Epithelial cell of esophagus (primary cell): ENCODE data around the gene ANO4.
A peak's percentile ranks its signal among the peaks of the same experiment; 100 is the strongest.

ENCODE experiments used
- DNase-seq: peaks from one replicate; pipeline ENCODE4 v3.0.0; 2010; ENCODE audit warnings: low read depth
- H3K4me3 ChIP-seq: 2 replicates; pipeline ENCODE4 v1.5.1; 2011; ENCODE audit warnings: mild to moderate bottlenecking, low read length, control low read depth
- TF ChIP-seq, protein P1 (sequence below): IDR thresholded peaks from 2 replicates; pipeline ENCODE4 v1.5.1; 2011; ENCODE audit warnings: low read depth, mild to moderate bottlenecking, low read length, control low read depth, inconsistent platforms; ENCODE audit not compliant: insufficient read depth; ENCODE audit errors: missing control alignments

Gene ANO4

DNA sequence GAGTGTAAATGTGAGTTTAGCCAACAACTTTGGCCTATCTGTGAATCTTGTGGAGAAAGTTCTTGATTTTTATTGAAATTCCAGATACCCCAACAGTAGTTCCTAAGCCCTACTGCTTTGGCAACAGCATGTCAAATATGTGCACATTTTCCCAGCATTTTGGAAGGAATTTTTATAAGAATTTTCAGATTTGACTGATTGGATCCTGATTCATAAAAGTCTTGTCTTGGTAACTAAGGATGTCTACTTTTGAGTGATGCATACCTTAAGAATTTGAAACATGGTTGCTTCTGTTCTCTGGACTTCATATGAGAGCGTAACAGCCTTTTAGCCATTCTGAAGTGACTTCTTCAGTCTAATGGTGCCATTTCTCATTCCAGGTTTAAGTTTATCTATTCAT lies 106.7 kb downstream of the ANO4 start:
- TF ChIP-seq, protein P1, sequence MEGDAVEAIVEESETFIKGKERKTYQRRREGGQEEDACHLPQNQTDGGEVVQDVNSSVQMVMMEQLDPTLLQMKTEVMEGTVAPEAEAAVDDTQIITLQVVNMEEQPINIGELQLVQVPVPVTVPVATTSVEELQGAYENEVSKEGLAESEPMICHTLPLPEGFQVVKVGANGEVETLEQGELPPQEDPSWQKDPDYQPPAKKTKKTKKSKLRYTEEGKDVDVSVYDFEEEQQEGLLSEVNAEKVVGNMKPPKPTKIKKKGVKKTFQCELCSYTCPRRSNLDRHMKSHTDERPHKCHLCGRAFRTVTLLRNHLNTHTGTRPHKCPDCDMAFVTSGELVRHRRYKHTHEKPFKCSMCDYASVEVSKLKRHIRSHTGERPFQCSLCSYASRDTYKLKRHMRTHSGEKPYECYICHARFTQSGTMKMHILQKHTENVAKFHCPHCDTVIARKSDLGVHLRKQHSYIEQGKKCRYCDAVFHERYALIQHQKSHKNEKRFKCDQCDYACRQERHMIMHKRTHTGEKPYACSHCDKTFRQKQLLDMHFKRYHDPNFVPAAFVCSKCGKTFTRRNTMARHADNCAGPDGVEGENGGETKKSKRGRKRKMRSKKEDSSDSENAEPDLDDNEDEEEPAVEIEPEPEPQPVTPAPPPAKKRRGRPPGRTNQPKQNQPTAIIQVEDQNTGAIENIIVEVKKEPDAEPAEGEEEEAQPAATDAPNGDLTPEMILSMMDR = no peak
- DNase-seq = no peak
- no peak overlapping the region for H3K4me3 ChIP-seq

DNA sequence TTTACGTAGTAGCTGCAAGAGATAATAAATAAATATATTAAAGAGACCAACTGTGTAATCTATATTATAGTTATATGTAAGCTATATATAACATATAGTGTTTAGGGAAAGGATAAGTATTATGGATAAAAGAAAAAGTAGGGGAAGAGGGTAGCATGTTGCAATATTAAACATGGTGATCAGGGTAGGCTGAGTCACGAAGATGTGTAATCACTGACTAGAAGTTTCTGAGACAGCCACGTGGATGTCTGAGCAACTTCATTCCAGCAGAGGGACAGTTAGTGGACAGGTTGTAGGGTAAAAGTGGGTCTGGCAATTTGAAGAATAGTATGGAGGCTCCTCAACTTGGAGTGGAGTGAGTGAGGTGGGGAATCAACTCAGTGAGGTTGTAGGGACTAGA lies 109.7 kb downstream of the ANO4 start:
- DNase-seq = peak; percentile 80
- TF ChIP-seq, protein P1 = no peak
- H3K4me3 ChIP-seq = no peak overlapping the region

- TF ChIP-seq, protein P1 = no peak
- peak; percentile 87 for DNase-seq
- H3K4me3 ChIP-seq = no peak overlapping the region
These were observed 113.9 kb downstream of the ANO4 start for GRCh38 chr12:100908501-100908900.

GRCh38 chr12:100913872-100914592 lies 119.5 kb downstream of the ANO4 start:
- H3K4me3 ChIP-seq = no peak overlapping the region
- TF ChIP-seq, protein P1 = no peak
- peak; percentile 7 for DNase-seq

- peak; percentile 48 for DNase-seq
- no peak overlapping the region for H3K4me3 ChIP-seq
- TF ChIP-seq, protein P1 = no peak
These were observed 124.5 kb downstream of the ANO4 start for GRCh38 chr12:100919116-100919515.

- TF ChIP-seq, protein P1 = no peak
- no peak overlapping the region for H3K4me3 ChIP-seq
- no peak for DNase-seq
These were observed 125.9 kb downstream of the ANO4 start for GRCh38 chr12:100920493-100920892.
